GM23338 (cell line): Measurements from ENCODE around the gene C1QTNF7. TPM values are rescaled to one million over a fixed set of nuclear protein-coding genes. Genes with fewer than 3 reads are reported as not detected.

Experiments
- ATAC-seq: fragments of 200-7000 bp; cut with Tn5 transposase; 3 replicates; pipeline ENCODE4 v1.9.1; 2020
- DNase-seq: peaks from one replicate; pipeline ENCODE4 v3.0.0-alpha.2; 2015; ENCODE audit warnings: low spot score
- H2AFZ ChIP-seq: fragments of 200-600 bp; sonication (generic); 2 replicates; pipeline ENCODE4 v1.8.0; 2016; ENCODE audit warnings: antibody characterized with exemption, mild to moderate bottlenecking, moderate library complexity
- H3F3A ChIP-seq: fragments of 200-600 bp; sonication (generic); replicated peaks from 2 replicates; pipeline ENCODE4 v1.8.0; 2017; ENCODE audit warnings: antibody characterized with exemption, mixed run types, low read depth
- H3K27ac ChIP-seq: fragments of 200-600 bp; sonication (generic); 2 replicates; pipeline ENCODE4 v1.6.1; 2016; ENCODE audit warnings: low read depth
- H3K27me3 ChIP-seq: fragments of 200-600 bp; sonication (generic); 2 replicates; pipeline ENCODE4 v1.8.0; 2016; ENCODE audit warnings: mild to moderate bottlenecking, mixed run types, moderate library complexity; ENCODE audit not compliant: insufficient read depth
- H3K36me3 ChIP-seq: fragments of 200-600 bp; sonication (generic); 2 replicates; pipeline ENCODE4 v1.8.0; 2016; ENCODE audit warnings: mild to moderate bottlenecking; ENCODE audit not compliant: insufficient read depth
- H3K4me1 ChIP-seq: fragments of 200-600 bp; sonication (generic); 2 replicates; pipeline ENCODE4 v1.8.0; 2016; ENCODE audit warnings: mild to moderate bottlenecking, moderate library complexity; ENCODE audit not compliant: insufficient read depth
- H3K4me2 ChIP-seq: fragments of 200-600 bp; sonication (generic); 2 replicates; pipeline ENCODE4 v1.7.1; 2017; ENCODE audit warnings: mixed run types
- H3K4me3 ChIP-seq: fragments of 200-600 bp; sonication (generic); 2 replicates; pipeline ENCODE4 v1.6.1; 2016; ENCODE audit warnings: mixed run types
- H3K79me2 ChIP-seq: fragments of 200-600 bp; sonication (generic); replicated peaks from 2 replicates; pipeline ENCODE4 v1.8.0; 2017; ENCODE audit warnings: mild to moderate bottlenecking; ENCODE audit not compliant: insufficient read depth
- H3K9me2 ChIP-seq: fragments of 200-600 bp; sonication (generic); 2 replicates; pipeline ENCODE4 v1.8.0; 2017; ENCODE audit not compliant: insufficient read depth
- H4K20me1 ChIP-seq: fragments of 200-600 bp; sonication (generic); replicated peaks from 2 replicates; pipeline ENCODE4 v1.8.0; 2017; ENCODE audit warnings: mild to moderate bottlenecking; ENCODE audit not compliant: insufficient read depth
- H3K27ac Mint-ChIP-seq: 2 replicates; pipeline ENCODE4 v1.8.0; 2020; ENCODE audit warnings: inconsistent platforms, mild to moderate bottlenecking, moderate library complexity, mixed read lengths
- H3K27me3 Mint-ChIP-seq: 3 replicates; pipeline ENCODE4 v1.8.0; 2022; ENCODE audit warnings: low read depth, mild to moderate bottlenecking, moderate library complexity, mixed read lengths, inconsistent platforms; ENCODE audit not compliant: insufficient read depth, poor library complexity
- H3K36me3 Mint-ChIP-seq: 3 replicates; pipeline ENCODE4 v1.8.0; 2021; ENCODE audit warnings: low read depth, mild to moderate bottlenecking, inconsistent platforms, moderate library complexity, mixed read lengths
- H3K4me1 Mint-ChIP-seq: 3 replicates; pipeline ENCODE4 v1.8.0; 2020; ENCODE audit warnings: mild to moderate bottlenecking, inconsistent platforms, mixed read lengths
- H3K4me3 Mint-ChIP-seq: 3 replicates; pipeline ENCODE4 v1.8.0; 2021; ENCODE audit warnings: moderate library complexity, mild to moderate bottlenecking, inconsistent platforms, mixed read lengths
- H3K9me3 Mint-ChIP-seq: 3 replicates; pipeline ENCODE4 v1.8.0; 2020; ENCODE audit warnings: moderate library complexity, mild to moderate bottlenecking, inconsistent platforms, mixed read lengths
- CREB1 ChIP-seq: fragments of 250-450 bp; sonication (Bioruptor Pico); IDR thresholded peaks from 2 replicates; pipeline ENCODE4 v1.5.0; 2020; ENCODE audit warnings: low read depth, mild to moderate bottlenecking, moderate library complexity
- EZH2 ChIP-seq: fragments of 200-600 bp; sonication (generic); IDR thresholded peaks from one replicate; pipeline ENCODE4 v1.8.0; 2017; ENCODE audit warnings: antibody characterized with exemption, mild to moderate bottlenecking, low read depth; ENCODE audit not compliant: unreplicated experiment
- EZH2phosphoT487 ChIP-seq: fragments of 200-600 bp; sonication (generic); IDR thresholded peaks from one replicate; pipeline ENCODE4 v1.8.1; 2018; ENCODE audit warnings: antibody characterized with exemption; ENCODE audit not compliant: unreplicated experiment
- JUNB ChIP-seq: IDR thresholded peaks from one replicate; pipeline ENCODE4 v1.6.1; 2016; ENCODE audit warnings: antibody characterized with exemption; ENCODE audit not compliant: unreplicated experiment
- NANOG ChIP-seq: IDR thresholded peaks from 2 replicates; pipeline ENCODE4 v1.6.1; 2016; ENCODE audit warnings: antibody characterized with exemption, borderline replicate concordance
- POLR2AphosphoS5 ChIP-seq: IDR thresholded peaks from 2 replicates; pipeline ENCODE4 v1.6.1; 2016; ENCODE audit warnings: antibody characterized with exemption, low read depth
- STAT1 ChIP-seq: IDR thresholded peaks from one replicate; pipeline ENCODE4 v1.6.1; 2016; ENCODE audit warnings: antibody characterized with exemption; ENCODE audit not compliant: unreplicated experiment
- ZNF114 ChIP-seq: fragments of 250-450 bp; sonication (Bioruptor Pico); IDR thresholded peaks from 2 replicates; pipeline ENCODE4 v1.5.0; 2020; ENCODE audit warnings: mild to moderate bottlenecking, moderate library complexity
- ZNF462 ChIP-seq: fragments of 250-450 bp; sonication (Bioruptor Pico); IDR thresholded peaks from 2 replicates; pipeline ENCODE4 v1.5.0; 2020; ENCODE audit warnings: mild to moderate bottlenecking, moderate library complexity
- polyA plus RNA-seq: library from polyadenylated mRNA; unstranded; fragments of >200 nt; fragmentation: Nextera tagmentation; extraction: Ambion mirVana; gene quantifications from 2 replicates; pipeline ENCODE4 v1.2.1, GENCODE V29; 2016
- total RNA-seq: library from RNA; depleted of rRNA; stranded (reverse); fragments of >200 nt; shearing (Covaris generic); gene quantifications from 2 replicates; pipeline ENCODE4 v1.2.3, GENCODE V29; 2014
- TF ChIP-seq, protein P1 (sequence below): IDR thresholded peaks from 2 replicates; pipeline ENCODE4 v1.6.1; 2016; ENCODE audit warnings: antibody characterized with exemption

The C1QTNF7 gene
- total and polyA plus RNA-seq, 2 experiments from 2014 or later = not detected

GRCh38 chr4:15378493-15378892, 49.3 kb upstream of the C1QTNF7 start:
- Histone ChIP-seq H2AFZ (no peak overlapping the region), H3K4me2 (no peak overlapping the region), H3K27me3 (no peaks in the 10 kb centered on the region), H4K20me1 (no peaks in the 10 kb centered on the region), H3F3A (no peaks in the 10 kb centered on the region), H3K4me1 (peaks cover 31% of the 10 kb centered on the region), H3K79me2 (no peaks in the 10 kb centered on the region), H3K9me2 (peaks cover 17% of the 10 kb centered on the region), H3K36me3 (no peaks in the 10 kb centered on the region), H3K27ac (no peak overlapping the region), H3K4me3 (no peak overlapping the region)
- H3K36me3 Mint-ChIP-seq = no peaks in the 10 kb centered on the region
- no peak for TF ChIP-seq CREB1 (CRISPR knock-in tag)
- TF ChIP-seq EZH2 = no peak
- no peak for TF ChIP-seq NANOG
- TF ChIP-seq, protein P1, sequence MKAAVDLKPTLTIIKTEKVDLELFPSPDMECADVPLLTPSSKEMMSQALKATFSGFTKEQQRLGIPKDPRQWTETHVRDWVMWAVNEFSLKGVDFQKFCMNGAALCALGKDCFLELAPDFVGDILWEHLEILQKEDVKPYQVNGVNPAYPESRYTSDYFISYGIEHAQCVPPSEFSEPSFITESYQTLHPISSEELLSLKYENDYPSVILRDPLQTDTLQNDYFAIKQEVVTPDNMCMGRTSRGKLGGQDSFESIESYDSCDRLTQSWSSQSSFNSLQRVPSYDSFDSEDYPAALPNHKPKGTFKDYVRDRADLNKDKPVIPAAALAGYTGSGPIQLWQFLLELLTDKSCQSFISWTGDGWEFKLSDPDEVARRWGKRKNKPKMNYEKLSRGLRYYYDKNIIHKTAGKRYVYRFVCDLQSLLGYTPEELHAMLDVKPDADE = no peak
- no peak for TF ChIP-seq JUNB
- TF ChIP-seq STAT1 = no peak
- TF ChIP-seq POLR2AphosphoS5 = no peak
- ATAC-seq = no peak
- H3K4me1 Mint-ChIP-seq = peaks cover 25% of the 10 kb centered on the region
- DNase-seq = no peak
- no peak overlapping the region for H3K27ac Mint-ChIP-seq
- H3K9me3 Mint-ChIP-seq = no peaks in the 10 kb centered on the region
- no peak overlapping the region for H3K4me3 Mint-ChIP-seq
- no peaks in the 10 kb centered on the region for H3K27me3 Mint-ChIP-seq

DNA sequence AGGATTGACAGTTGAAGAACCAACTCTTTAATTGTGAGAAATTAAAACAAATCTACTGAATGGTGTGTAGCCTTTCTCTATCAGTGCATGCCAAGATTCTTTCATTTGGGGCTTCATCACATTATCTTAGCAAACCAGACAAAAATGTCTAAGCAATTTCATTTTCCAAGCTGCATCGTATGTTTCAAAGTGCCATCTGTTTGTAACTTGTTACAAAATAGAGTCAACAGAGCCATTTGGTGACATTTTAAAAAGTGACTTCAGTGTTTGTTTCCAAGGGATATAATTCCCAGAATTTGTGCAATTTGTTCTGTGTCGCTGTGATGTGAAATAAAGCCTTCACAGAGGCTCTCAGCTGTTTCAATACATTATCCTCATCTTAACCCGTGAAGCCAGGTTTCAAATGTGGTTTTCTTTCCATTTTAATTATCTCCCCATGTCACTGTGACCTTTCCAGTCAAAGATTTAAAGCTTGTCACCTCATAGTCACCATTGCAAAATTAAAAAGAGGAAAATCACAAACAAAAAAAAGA, 46.0 kb upstream of the C1QTNF7 start:
- no peaks in the 10 kb centered on the region for H3K27me3 Mint-ChIP-seq
- Histone ChIP-seq H3K9me2 (peaks cover 31% of the 10 kb centered on the region), H4K20me1 (no peaks in the 10 kb centered on the region), H3K36me3 (no peaks in the 10 kb centered on the region), H3K4me3 (no peak overlapping the region), H3K79me2 (no peaks in the 10 kb centered on the region), H3K27ac (no peak overlapping the region), H3K27me3 (no peaks in the 10 kb centered on the region), H3K4me2 (no peak overlapping the region), H3F3A (no peaks in the 10 kb centered on the region), H2AFZ (no peak overlapping the region), H3K4me1 (peaks cover 18% of the 10 kb centered on the region)
- peaks cover 12% of the 10 kb centered on the region; the same call in 2 of the 3 replicates for H3K4me1 Mint-ChIP-seq
- H3K4me3 Mint-ChIP-seq = no peak overlapping the region
- no peak for ATAC-seq
- no peak for DNase-seq
- no peaks in the 10 kb centered on the region for H3K9me3 Mint-ChIP-seq
- H3K27ac Mint-ChIP-seq = no peak overlapping the region
- H3K36me3 Mint-ChIP-seq = no peaks in the 10 kb centered on the region
- TF ChIP-seq EZH2 = no peak
- TF ChIP-seq JUNB = no peak
- no peak for TF ChIP-seq EZH2phosphoT487
- TF ChIP-seq NANOG = no peak
- TF ChIP-seq, protein P1 = no peak
- TF ChIP-seq ZNF114 (CRISPR knock-in tag) = no peak
- TF ChIP-seq POLR2AphosphoS5 = no peak
- no peak for TF ChIP-seq ZNF462
- no peak for TF ChIP-seq CREB1 (CRISPR knock-in tag)
